NB4 (cell line): Measurements from ENCODE around the gene KLHL18.

Source experiments
- MYC ChIP-seq: IDR thresholded peaks from 2 replicates; pipeline ENCODE4 v1.6.1; 2011; ENCODE audit warnings: low read depth, low read length
- POLR2A ChIP-seq: IDR thresholded peaks from 2 replicates; pipeline ENCODE4 v1.6.1; 2011; ENCODE audit warnings: mild to moderate bottlenecking; ENCODE audit not compliant: insufficient read length; ENCODE audit errors: extremely low read depth
- TF ChIP-seq, protein P1 (sequence below): IDR thresholded peaks from one replicate; pipeline ENCODE4 v1.5.1; 2012; ENCODE audit warnings: low read depth, low read length
- TF ChIP-seq, protein P2 (sequence below): IDR thresholded peaks from 2 replicates; pipeline ENCODE4 v1.6.1; 2011; ENCODE audit warnings: low read depth, low read length

DNA sequence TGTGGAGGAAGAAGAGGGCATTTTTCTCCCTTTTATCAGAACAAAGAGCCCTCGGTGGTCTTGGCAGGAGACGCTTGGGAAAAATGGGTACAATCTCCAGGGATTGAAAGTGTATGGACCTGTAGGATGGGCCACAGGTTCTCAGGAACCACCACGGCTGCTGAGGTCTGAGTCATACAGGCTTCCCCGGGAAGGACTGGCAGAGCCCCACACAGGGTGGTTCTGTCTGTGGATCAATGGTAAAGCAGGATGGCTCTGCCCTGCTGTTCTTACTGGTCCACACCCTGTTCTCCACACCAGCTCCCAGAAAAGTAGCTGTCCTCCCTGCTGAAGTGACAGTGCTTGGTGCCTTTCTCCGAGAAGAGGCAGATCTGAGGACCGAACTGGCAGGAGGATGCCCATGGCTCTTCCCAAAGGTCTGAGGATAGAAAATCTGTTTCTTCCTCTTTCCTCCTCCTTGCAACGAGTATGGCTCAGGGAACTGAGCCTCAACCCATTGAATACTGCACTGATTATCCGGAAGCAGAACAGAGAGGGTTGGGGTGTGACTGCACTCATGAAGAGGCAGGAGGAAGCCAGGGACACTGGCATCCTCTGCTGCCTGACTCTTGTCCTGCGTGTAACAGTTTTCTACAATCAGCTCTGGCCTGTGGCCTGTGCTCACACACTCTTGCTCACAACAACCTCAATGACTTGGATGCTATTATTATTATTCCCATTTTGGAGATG is 39.2 kb upstream of the KLHL18 start:
- TF ChIP-seq POLR2A (no peak), MYC (no peak)
- TF ChIP-seq, protein P1, sequence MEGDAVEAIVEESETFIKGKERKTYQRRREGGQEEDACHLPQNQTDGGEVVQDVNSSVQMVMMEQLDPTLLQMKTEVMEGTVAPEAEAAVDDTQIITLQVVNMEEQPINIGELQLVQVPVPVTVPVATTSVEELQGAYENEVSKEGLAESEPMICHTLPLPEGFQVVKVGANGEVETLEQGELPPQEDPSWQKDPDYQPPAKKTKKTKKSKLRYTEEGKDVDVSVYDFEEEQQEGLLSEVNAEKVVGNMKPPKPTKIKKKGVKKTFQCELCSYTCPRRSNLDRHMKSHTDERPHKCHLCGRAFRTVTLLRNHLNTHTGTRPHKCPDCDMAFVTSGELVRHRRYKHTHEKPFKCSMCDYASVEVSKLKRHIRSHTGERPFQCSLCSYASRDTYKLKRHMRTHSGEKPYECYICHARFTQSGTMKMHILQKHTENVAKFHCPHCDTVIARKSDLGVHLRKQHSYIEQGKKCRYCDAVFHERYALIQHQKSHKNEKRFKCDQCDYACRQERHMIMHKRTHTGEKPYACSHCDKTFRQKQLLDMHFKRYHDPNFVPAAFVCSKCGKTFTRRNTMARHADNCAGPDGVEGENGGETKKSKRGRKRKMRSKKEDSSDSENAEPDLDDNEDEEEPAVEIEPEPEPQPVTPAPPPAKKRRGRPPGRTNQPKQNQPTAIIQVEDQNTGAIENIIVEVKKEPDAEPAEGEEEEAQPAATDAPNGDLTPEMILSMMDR: no peak
- TF ChIP-seq, protein P2, sequence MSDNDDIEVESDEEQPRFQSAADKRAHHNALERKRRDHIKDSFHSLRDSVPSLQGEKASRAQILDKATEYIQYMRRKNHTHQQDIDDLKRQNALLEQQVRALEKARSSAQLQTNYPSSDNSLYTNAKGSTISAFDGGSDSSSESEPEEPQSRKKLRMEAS: no peak
